HEK293 (cell line): ENCODE data around the gene CBY1.

ENCODE experiments used
- CTCF ChIA-PET: fragments of 350-600 bp; formaldehyde crosslinking; extraction: SDS; loops from one replicate; lab custom pipeline; 2021; ENCODE audit warnings: antibody characterized with exemption; lab: Yijun Ruan, JAX
- POLR2A ChIA-PET: fragments of 300-600 bp; formaldehyde crosslinking; extraction: SDS; loops from one replicate; lab custom pipeline; 2020; ENCODE audit warnings: antibody characterized with exemption, inconsistent platforms; lab: Yijun Ruan, JAX
- H3K27ac ChIP-seq: fragments of 200-500 bp; sonication (Bioruptor generic); 2 replicates; pipeline ENCODE4 v1.5.1; 2014; ENCODE audit warnings: low read depth, low read length, control low read depth, inconsistent platforms; ENCODE audit errors: extremely low read depth
- H3K36me3 ChIP-seq, 2 experiments: fragments of 200-500 bp in 1 of 2; sonication (Bioruptor generic) in 1 of 2; 1 replicate in 1 of 2; 2 replicates in 1 of 2; pipeline ENCODE4 v1.5.1; 2014 to 2017; ENCODE audit warnings: inconsistent platforms in 2 of 2, low read length in 2 of 2; ENCODE audit not compliant: control insufficient read depth in 2 of 2, insufficient read depth in 1 of 2
- H3K4me1 ChIP-seq: fragments of 200-500 bp; sonication (Bioruptor generic); 2 replicates; pipeline ENCODE4 v1.5.1; 2014; ENCODE audit warnings: mild to moderate bottlenecking, low read length, inconsistent platforms; ENCODE audit not compliant: control insufficient read depth, insufficient read depth
- H3K4me3 ChIP-seq: 2 replicates; pipeline ENCODE4 v1.5.1; 2011; ENCODE audit warnings: low read depth, mild to moderate bottlenecking, control low read depth, low read length, moderate library complexity
- H3K9me3 ChIP-seq: fragments of 200-500 bp; sonication (Bioruptor generic); 2 replicates; pipeline ENCODE4 v1.5.1; 2014; ENCODE audit warnings: low read depth, low read length, inconsistent platforms; ENCODE audit not compliant: control insufficient read depth, insufficient read depth
- AEBP2 ChIP-seq: fragments of 450-650 bp; formaldehyde crosslinking; IDR thresholded peaks from 2 replicates; pipeline ENCODE4 v1.5.1; 2016; ENCODE audit warnings: missing biosample characterization, missing genetic modification characterization, borderline replicate concordance
- BCL11A ChIP-seq: fragments of 450-650 bp; formaldehyde crosslinking; IDR thresholded peaks from 2 replicates; pipeline ENCODE4 v1.5.1; 2016; ENCODE audit warnings: low read depth, missing biosample characterization, missing genetic modification characterization
- HOXC10 ChIP-seq: sonication (generic); formaldehyde crosslinking; IDR thresholded peaks from 2 replicates; pipeline ENCODE4 v1.8.1; 2023; ENCODE audit warnings: mild to moderate bottlenecking, missing genetic modification reagents
- IKZF3 ChIP-seq: fragments of 450-650 bp; IDR thresholded peaks from 2 replicates; pipeline ENCODE4 v1.5.0; 2018; ENCODE audit warnings: missing biosample characterization, mild to moderate bottlenecking, missing genetic modification characterization, moderate library complexity
- INSM2 ChIP-seq: fragments of 450-650 bp; formaldehyde crosslinking; IDR thresholded peaks from 2 replicates; pipeline ENCODE4 v1.5.1; 2016; ENCODE audit warnings: missing biosample characterization, missing genetic modification characterization
- PRDM1 ChIP-seq: fragments of 450-650 bp; formaldehyde crosslinking; IDR thresholded peaks from 2 replicates; pipeline ENCODE4; 2016; ENCODE audit warnings: missing biosample characterization, missing genetic modification characterization
- PRDM2 ChIP-seq: fragments of 450-650 bp; formaldehyde crosslinking; IDR thresholded peaks from 2 replicates; pipeline ENCODE4 v1.5.1; 2016; ENCODE audit warnings: missing biosample characterization, missing genetic modification characterization, borderline replicate concordance
- SCRT1 ChIP-seq: fragments of 450-650 bp; formaldehyde crosslinking; IDR thresholded peaks from 2 replicates; pipeline ENCODE4 v1.5.1; 2016; ENCODE audit warnings: missing biosample characterization, missing genetic modification characterization, borderline replicate concordance
- WT1 ChIP-seq: fragments of 450-650 bp; formaldehyde crosslinking; IDR thresholded peaks from 2 replicates; pipeline ENCODE4 v1.5.1; 2016; ENCODE audit warnings: missing biosample characterization, missing genetic modification characterization
- ZBTB17 ChIP-seq: fragments of 450-650 bp; formaldehyde crosslinking; IDR thresholded peaks from 2 replicates; pipeline ENCODE4 v1.5.1; 2016; ENCODE audit warnings: missing biosample characterization, missing genetic modification characterization
- ZBTB49 ChIP-seq: fragments of 450-650 bp; formaldehyde crosslinking; IDR thresholded peaks from 2 replicates; pipeline ENCODE4 v1.5.1; 2016; ENCODE audit warnings: missing biosample characterization, missing genetic modification characterization, low read depth
- ZIC2 ChIP-seq: fragments of 450-650 bp; formaldehyde crosslinking; IDR thresholded peaks from 2 replicates; pipeline ENCODE4 v1.5.1; 2016; ENCODE audit warnings: missing biosample characterization, missing genetic modification characterization
- ZNF121 ChIP-seq: fragments of 450-650 bp; formaldehyde crosslinking; IDR thresholded peaks from 2 replicates; pipeline ENCODE4 v1.5.1; 2016; ENCODE audit warnings: missing biosample characterization, missing genetic modification characterization
- ZNF148 ChIP-seq: fragments of 450-650 bp; formaldehyde crosslinking; IDR thresholded peaks from 2 replicates; pipeline ENCODE4 v1.5.0; 2017; ENCODE audit warnings: missing biosample characterization, missing genetic modification characterization, borderline replicate concordance
- ZNF266 ChIP-seq: fragments of 450-650 bp; formaldehyde crosslinking; IDR thresholded peaks from 2 replicates; pipeline ENCODE4 v1.5.1; 2016; ENCODE audit warnings: missing biosample characterization, missing genetic modification characterization, low read depth
- ZNF311 ChIP-seq: fragments of 450-650 bp; formaldehyde crosslinking; IDR thresholded peaks from 2 replicates; pipeline ENCODE4 v1.5.1; 2017; ENCODE audit warnings: missing biosample characterization, missing genetic modification characterization, borderline replicate concordance
- ZNF324 ChIP-seq: fragments of 450-650 bp; formaldehyde crosslinking; IDR thresholded peaks from 2 replicates; pipeline ENCODE4 v1.5.1; 2016; ENCODE audit warnings: missing biosample characterization, missing genetic modification characterization
- ZNF335 ChIP-seq: fragments of 450-650 bp; formaldehyde crosslinking; conservative IDR thresholded peaks from 2 replicates; pipeline ENCODE4 v1.5.1; 2016; ENCODE audit warnings: missing biosample characterization, missing genetic modification characterization
- ZNF394 ChIP-seq: fragments of 450-650 bp; formaldehyde crosslinking; IDR thresholded peaks from 2 replicates; pipeline ENCODE4 v1.5.1; 2016; ENCODE audit warnings: missing biosample characterization, missing genetic modification characterization, mild to moderate bottlenecking, moderate library complexity, borderline replicate concordance
- ZNF521 ChIP-seq: fragments of 450-650 bp; formaldehyde crosslinking; IDR thresholded peaks from 2 replicates; pipeline ENCODE4 v1.5.1; 2017; ENCODE audit warnings: missing biosample characterization, mild to moderate bottlenecking, missing genetic modification characterization
- ZNF76 ChIP-seq: fragments of 450-650 bp; formaldehyde crosslinking; IDR thresholded peaks from 2 replicates; pipeline ENCODE4; 2016; ENCODE audit warnings: low read depth, missing biosample characterization, missing genetic modification characterization, borderline replicate concordance

Gene CBY1

GRCh38 chr22:38657045-38657909 lies 839 bp downstream of the CBY1 start:
- POLR2A ChIA-PET, result interaction anchor here (0.7 to 2.7 kb wide), 3 partner anchors 12 to 25 kb away, joined by 3 to 13 read pairs (median 3); partner anchors contain the start of gene TOMM22

GRCh38 chr22:38674888-38675287 lies 18.4 kb downstream of the CBY1 start:
- no peaks in the 10 kb centered on the region for H3K9me3 ChIP-seq
- peaks cover 21 to 33% of the 10 kb centered on the region in 2 experiments; a peak in 2 of 3 replicates for H3K36me3 ChIP-seq
- no peaks in the 10 kb centered on the region for H3K4me1 ChIP-seq
- ChIA-PET POLR2A (interaction anchor here (0.6 to 1.0 kb wide), 3 partner anchors 11 to 1565 kb away, joined by 3 read pairs; no protein-coding TSS in a partner anchor), CTCF (interaction anchor here (0.7 to 1.2 kb wide), 2 partner anchors 622 to 762 kb away, joined by 3 to 5 read pairs; no protein-coding TSS in a partner anchor)
- no peak overlapping the region for H3K27ac ChIP-seq
- H3K4me3 ChIP-seq, result no peak overlapping the region
- TF ChIP-seq ZNF324 (no peak), PRDM2 (no peak), ZNF148 (tag by site-specific recombination) (no peak), ZIC2 (tag by site-specific recombination) (no peak), ZBTB49 (tag by site-specific recombination) (no peak), ZNF521 (tag by site-specific recombination) (no peak), HOXC10 (CRISPR knock-in tag) (no peak), INSM2 (no peak), ZNF266 (tag by site-specific recombination) (no peak), ZNF311 (tag by site-specific recombination) (no peak)

More at GRCh38 chr22:38657045-38657909, 839 bp downstream of the CBY1 start:
- peak overlapping the region; percentile 100; the same call in 1 of the 2 replicates for H3K27ac ChIP-seq
- CTCF ChIA-PET, result interaction anchor here (0.6 to 0.9 kb wide), 3 partner anchors 85 to 1187 kb away, joined by 3 read pairs; no protein-coding TSS in a partner anchor
- H3K36me3 ChIP-seq, result peaks cover 10 to 14% of the 10 kb centered on the region in 2 experiments; a peak in 2 of 3 replicates
- peak overlapping the region; percentile 87 for H3K4me3 ChIP-seq
- peaks cover 6% of the 10 kb centered on the region; the same call in 1 of the 2 replicates for H3K4me1 ChIP-seq
- TF ChIP-seq IKZF3 (tag by site-specific recombination) (peak; percentile 43; the same call in 1 of the 2 replicates), WT1 (tag by site-specific recombination) (0 out of 2 replicates have a peak, but pooled peaks have one; percentile 3), PRDM1 (tag by site-specific recombination) (0 out of 2 replicates have a peak, but pooled peaks have one; percentile 29), ZBTB17 (tag by site-specific recombination) (peak; percentile 44; the same call in 1 of the 2 replicates), ZNF335 (peak; percentile 94), AEBP2 (no peak), BCL11A (no peak), ZNF121 (tag by site-specific recombination) (no peak), ZNF76 (tag by site-specific recombination) (0 out of 2 replicates have a peak, but pooled peaks have one; percentile 21), ZNF394 (tag by site-specific recombination) (peak; percentile 74), SCRT1 (tag by site-specific recombination) (no peak), ZNF521 (tag by site-specific recombination) (no peak)
- no peaks in the 10 kb centered on the region for H3K9me3 ChIP-seq
